ENCODE measurements around the gene HBB.

GRCh38 chr11:5178046-5178837 lies 48.6 kb downstream of the HBB start:
- no peak for TF ChIP-seq CTCF (IDR thresholded peaks at IDR 0.05; ENCODE audit: extremely low read depth in 1 of 2, insufficient read depth in 1 of 2, low read depth in 1 of 2, low read length in 2 of 2)
- TF ChIP-seq EZH2 (IDR thresholded peaks at IDR 0.05; ENCODE audit: borderline replicate concordance, low read depth, low read length, severe bottlenecking): no peak
- TF ChIP-seq MYC (IDR thresholded peaks at IDR 0.05; ENCODE audit: low read depth, low read length): no peak
- TF ChIP-seq MAX (IDR thresholded peaks at IDR 0.05; ENCODE audit: insufficient read depth, insufficient read length): no peak
- TF ChIP-seq POLR2A (IDR thresholded peaks at IDR 0.05; ENCODE audit: low read depth, low read length): no peak
